Loucy (cell line): ENCODE results near the gene ASIP.
"Not testable (repeated sequence)": the region's sequence is repeated elsewhere in the genome, so short reads cannot be mapped to it uniquely, and the experiment has no call there.

ENCODE experiments used
- H2AFZ ChIP-seq: fragments of 200-600 bp; sonication (generic); 2 replicates; pipeline ENCODE4 v1.6.0; 2016; ENCODE audit warnings: antibody characterized with exemption, mild to moderate bottlenecking, low read length, moderate library complexity
- H3F3A ChIP-seq: fragments of 200-600 bp; 2 replicates; pipeline ENCODE4 v1.6.0; 2016; ENCODE audit warnings: antibody characterized with exemption, low read depth, mild to moderate bottlenecking
- H3K27me3 ChIP-seq: fragments of 200-600 bp; sonication (generic); 2 replicates; pipeline ENCODE4 v1.6.1; 2014; ENCODE audit warnings: low read length, mild to moderate bottlenecking; ENCODE audit not compliant: insufficient read depth, poor library complexity, severe bottlenecking
- H3K36me3 ChIP-seq: fragments of 200-600 bp; sonication (generic); 2 replicates; pipeline ENCODE4 v1.6.1; 2016; ENCODE audit warnings: low read length; ENCODE audit not compliant: insufficient read depth
- H3K4me1 ChIP-seq: fragments of 200-600 bp; sonication (generic); 2 replicates; pipeline ENCODE4 v1.5.1; 2014; ENCODE audit warnings: low read length, mild to moderate bottlenecking; ENCODE audit not compliant: insufficient read depth, poor library complexity, severe bottlenecking
- H3K4me2 ChIP-seq: fragments of 200-600 bp; sonication (generic); 2 replicates; pipeline ENCODE4 v1.6.0; 2014; ENCODE audit warnings: antibody characterized with exemption, low read length, low read depth, mild to moderate bottlenecking; ENCODE audit not compliant: poor library complexity, severe bottlenecking
- H3K4me3 ChIP-seq: fragments of 200-600 bp; sonication (generic); 2 replicates; pipeline ENCODE4 v1.5.1; 2014; ENCODE audit warnings: low read length, mild to moderate bottlenecking, mixed read lengths; ENCODE audit not compliant: poor library complexity, severe bottlenecking
- H3K79me2 ChIP-seq: fragments of 200-600 bp; sonication (generic); 2 replicates; pipeline ENCODE4 v1.6.1; 2014; ENCODE audit warnings: low read length; ENCODE audit not compliant: insufficient read depth
- H3K9ac ChIP-seq: fragments of 200-600 bp; sonication (generic); 2 replicates; pipeline ENCODE4 v1.6.0; 2014; ENCODE audit warnings: mild to moderate bottlenecking, low read depth, low read length, moderate library complexity; ENCODE audit not compliant: poor library complexity, severe bottlenecking
- H3K9me2 ChIP-seq: fragments of 200-600 bp; sonication (generic); replicated peaks from 2 replicates; pipeline ENCODE4 v1.6.1; 2016; ENCODE audit warnings: low read depth, low read length, mixed read lengths
- H3K9me3 ChIP-seq: fragments of 200-600 bp; sonication (generic); 2 replicates; pipeline ENCODE4 v1.6.1; 2014; ENCODE audit warnings: mild to moderate bottlenecking, antibody characterized with exemption, low read length, low read depth; ENCODE audit not compliant: insufficient read depth
- H4K20me1 ChIP-seq: fragments of 200-600 bp; sonication (generic); 2 replicates; pipeline ENCODE4 v1.6.0; 2014; ENCODE audit warnings: antibody characterized with exemption, low read length, mild to moderate bottlenecking; ENCODE audit not compliant: insufficient read depth, poor library complexity, severe bottlenecking
- EZH2phosphoT487 ChIP-seq: fragments of 200-600 bp; IDR thresholded peaks from 2 replicates; pipeline ENCODE4 v1.6.1; 2018; ENCODE audit warnings: antibody characterized with exemption, mild to moderate bottlenecking, moderate library complexity, borderline replicate concordance
- TF ChIP-seq, protein P1 (sequence below): fragments of 200-600 bp; sonication (generic); conservative IDR thresholded peaks from 2 replicates; pipeline ENCODE4 v1.5.1; 2014; ENCODE audit warnings: mild to moderate bottlenecking, antibody characterized with exemption, low read length

Gene ASIP

DNA sequence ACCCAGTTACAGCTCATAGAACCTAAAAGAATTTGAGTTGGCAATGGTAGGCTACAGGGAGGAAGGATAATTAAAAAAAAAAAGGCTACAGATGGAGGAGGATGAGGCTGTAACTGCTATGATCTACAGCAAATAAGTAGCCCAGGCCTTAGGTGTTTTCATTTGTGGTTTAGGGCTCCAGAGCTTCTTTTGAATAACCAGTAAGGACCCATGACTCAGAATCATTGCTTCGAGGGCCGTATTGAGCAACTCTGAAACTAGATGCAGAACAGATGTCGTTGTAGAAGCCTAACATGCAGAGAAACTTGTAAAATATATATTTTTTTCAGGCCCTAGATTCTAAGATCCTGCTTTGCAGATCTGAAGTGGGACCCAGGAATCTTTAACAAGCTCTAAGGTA lies 19.0 kb upstream of the ASIP start:
- Histone ChIP-seq H3K27me3 (no peaks in the 10 kb centered on the region), H3F3A (no peaks in the 10 kb centered on the region), H3K79me2 (no peaks in the 10 kb centered on the region), H3K36me3 (no peaks in the 10 kb centered on the region), H3K9me2 (no peaks in the 10 kb centered on the region), H3K4me3 (no peak overlapping the region), H3K9ac (no peak overlapping the region), H4K20me1 (no peaks in the 10 kb centered on the region), H3K4me2 (no peak overlapping the region), H3K9me3 (no peaks in the 10 kb centered on the region), H3K4me1 (no peaks in the 10 kb centered on the region), H2AFZ (no peak overlapping the region)
- TF ChIP-seq, protein P1, sequence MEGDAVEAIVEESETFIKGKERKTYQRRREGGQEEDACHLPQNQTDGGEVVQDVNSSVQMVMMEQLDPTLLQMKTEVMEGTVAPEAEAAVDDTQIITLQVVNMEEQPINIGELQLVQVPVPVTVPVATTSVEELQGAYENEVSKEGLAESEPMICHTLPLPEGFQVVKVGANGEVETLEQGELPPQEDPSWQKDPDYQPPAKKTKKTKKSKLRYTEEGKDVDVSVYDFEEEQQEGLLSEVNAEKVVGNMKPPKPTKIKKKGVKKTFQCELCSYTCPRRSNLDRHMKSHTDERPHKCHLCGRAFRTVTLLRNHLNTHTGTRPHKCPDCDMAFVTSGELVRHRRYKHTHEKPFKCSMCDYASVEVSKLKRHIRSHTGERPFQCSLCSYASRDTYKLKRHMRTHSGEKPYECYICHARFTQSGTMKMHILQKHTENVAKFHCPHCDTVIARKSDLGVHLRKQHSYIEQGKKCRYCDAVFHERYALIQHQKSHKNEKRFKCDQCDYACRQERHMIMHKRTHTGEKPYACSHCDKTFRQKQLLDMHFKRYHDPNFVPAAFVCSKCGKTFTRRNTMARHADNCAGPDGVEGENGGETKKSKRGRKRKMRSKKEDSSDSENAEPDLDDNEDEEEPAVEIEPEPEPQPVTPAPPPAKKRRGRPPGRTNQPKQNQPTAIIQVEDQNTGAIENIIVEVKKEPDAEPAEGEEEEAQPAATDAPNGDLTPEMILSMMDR = no peak
- no peak for TF ChIP-seq EZH2phosphoT487

DNA sequence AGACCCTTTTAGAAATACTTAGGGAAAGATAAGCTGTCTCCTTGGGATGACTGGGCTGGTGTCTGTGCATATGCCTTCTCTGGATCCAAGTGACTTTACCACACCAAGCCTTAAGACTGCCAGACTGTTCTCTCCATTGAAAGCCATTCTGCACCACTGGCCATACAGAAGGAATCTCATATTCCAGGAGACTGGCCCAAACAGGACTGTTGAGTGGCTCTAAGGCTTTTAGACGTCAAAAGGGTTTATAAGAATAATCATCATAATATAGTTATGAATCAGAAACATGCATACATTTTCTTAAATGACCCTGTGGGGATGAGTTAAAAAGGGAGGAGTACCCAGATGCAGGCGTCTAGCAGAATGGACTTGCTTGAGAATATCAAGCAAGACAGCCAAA lies 17.0 kb upstream of the ASIP start:
- H2AFZ ChIP-seq, H3K4me1 ChIP-seq, H3K79me2 ChIP-seq, H3K4me3 ChIP-seq, H4K20me1 ChIP-seq, H3K9me3 ChIP-seq, H3K9ac ChIP-seq, H3K9me2 ChIP-seq, H3K4me2 ChIP-seq, H3K36me3 ChIP-seq, H3K27me3 ChIP-seq, H3F3A ChIP-seq: not testable (repeated sequence)

DNA sequence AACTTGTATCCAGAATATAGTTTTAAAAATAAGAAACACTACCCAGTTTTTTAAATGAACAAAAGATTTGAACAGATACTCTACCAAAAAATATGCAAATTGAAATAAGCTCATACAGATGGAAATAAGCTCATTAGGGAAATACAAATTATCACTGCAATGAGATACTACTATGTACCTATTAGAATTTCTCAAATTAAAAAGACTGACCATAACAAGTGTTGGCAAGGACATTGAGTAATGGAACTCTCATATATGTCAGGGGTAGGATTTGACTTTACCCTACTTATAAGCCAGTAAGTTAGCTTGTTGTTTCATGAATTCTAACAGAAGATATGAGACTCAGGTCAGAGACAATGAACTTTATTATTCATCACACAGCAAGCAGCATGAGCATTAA lies 9.6 kb upstream of the ASIP start:
- Histone ChIP-seq H3K36me3 (no peaks in the 10 kb centered on the region), H3K79me2 (no peaks in the 10 kb centered on the region), H4K20me1 (no peaks in the 10 kb centered on the region), H2AFZ (no peak overlapping the region), H3K9ac (no peak overlapping the region), H3K4me2 (no peak overlapping the region), H3K9me2 (no peaks in the 10 kb centered on the region), H3K4me3 (no peak overlapping the region), H3F3A (no peaks in the 10 kb centered on the region), H3K4me1 (no peaks in the 10 kb centered on the region), H3K9me3 (no peaks in the 10 kb centered on the region), H3K27me3 (no peaks in the 10 kb centered on the region)
- TF ChIP-seq, protein P1 = no peak
- no peak for TF ChIP-seq EZH2phosphoT487

DNA sequence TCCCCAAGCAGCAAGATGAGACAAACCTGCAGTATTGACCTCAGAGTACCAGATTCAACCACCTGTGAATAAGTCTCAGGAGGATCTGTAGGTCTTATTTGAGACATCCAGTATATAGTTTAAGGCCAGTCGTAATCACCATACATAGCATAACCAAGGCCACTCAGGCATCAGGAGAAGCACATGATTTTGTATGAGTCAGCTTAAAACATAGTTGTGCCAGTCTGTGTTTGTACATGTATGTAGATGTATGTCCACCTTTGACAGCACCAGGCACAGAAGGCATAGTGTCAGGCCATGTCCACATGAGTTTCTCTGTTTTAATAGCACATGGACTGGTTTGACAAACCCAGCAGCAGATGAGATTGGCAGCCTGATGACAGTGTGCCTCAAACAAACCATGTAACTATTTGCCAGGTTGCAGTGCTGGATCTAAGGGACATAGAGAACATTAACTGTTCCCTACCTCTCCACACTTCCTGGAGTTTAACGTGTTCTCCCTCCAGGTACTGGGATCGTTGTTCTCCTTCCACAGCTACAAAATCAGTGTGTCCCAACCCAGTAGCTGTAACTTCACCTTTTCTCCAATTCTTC lies 8.6 kb upstream of the ASIP start:
- no peaks in the 10 kb centered on the region for H3K4me1 ChIP-seq

More for the DNA sequence above, 8.6 kb upstream of the ASIP start:
- Histone ChIP-seq H3K36me3 (no peaks in the 10 kb centered on the region), H3K4me2 (no peak overlapping the region), H2AFZ (no peak overlapping the region), H3K79me2 (no peaks in the 10 kb centered on the region), H3K4me3 (no peak overlapping the region), H4K20me1 (no peaks in the 10 kb centered on the region), H3F3A (no peaks in the 10 kb centered on the region), H3K9me2 (no peaks in the 10 kb centered on the region), H3K9ac (no peak overlapping the region), H3K27me3 (no peaks in the 10 kb centered on the region), H3K9me3 (0 out of 2 replicates have a peak, but pooled peaks cover 3% of the 10 kb centered on the region)
- TF ChIP-seq EZH2phosphoT487 = no peak
- TF ChIP-seq, protein P1 = no peak
